HG03159 (cell line): ENCODE measurements around the gene GIMAP5.

ENCODE experiments used
- ATAC-seq: cut with Tn5 transposase; IDR thresholded peaks from one replicate; pipeline ENCODE4 v1.9.1; 2021; ENCODE audit warnings: mild to moderate bottlenecking, moderate library complexity; ENCODE audit not compliant: unreplicated experiment

Gene GIMAP5

GRCh38 chr7:150734254-150734653 lies 3.0 kb upstream of the GIMAP5 start:
- no peak for ATAC-seq

GRCh38 chr7:150735596-150736358 lies 1.4 kb upstream of the GIMAP5 start:
- no peak for ATAC-seq

DNA sequence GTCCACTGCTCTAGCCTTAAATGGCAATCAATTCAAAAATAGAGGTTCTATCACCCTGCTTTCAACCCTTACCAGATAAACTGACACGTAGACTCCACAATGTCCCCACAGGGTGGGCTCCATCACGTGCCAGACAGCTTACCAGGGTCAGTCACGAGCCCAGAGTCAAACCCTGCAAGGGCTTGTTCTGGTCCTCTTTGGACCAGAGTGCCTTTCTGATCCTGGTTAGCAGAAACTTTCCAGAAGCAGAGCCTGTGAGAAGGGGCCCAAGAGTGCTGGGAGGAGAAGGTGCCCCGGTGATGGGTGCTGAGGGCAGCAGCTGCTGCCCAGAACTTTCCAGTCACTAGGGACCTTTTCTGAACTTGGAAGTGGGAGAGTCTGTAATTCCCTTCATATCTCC lies 354 bp upstream of the GIMAP5 start:
- ATAC-seq: no peak

DNA sequence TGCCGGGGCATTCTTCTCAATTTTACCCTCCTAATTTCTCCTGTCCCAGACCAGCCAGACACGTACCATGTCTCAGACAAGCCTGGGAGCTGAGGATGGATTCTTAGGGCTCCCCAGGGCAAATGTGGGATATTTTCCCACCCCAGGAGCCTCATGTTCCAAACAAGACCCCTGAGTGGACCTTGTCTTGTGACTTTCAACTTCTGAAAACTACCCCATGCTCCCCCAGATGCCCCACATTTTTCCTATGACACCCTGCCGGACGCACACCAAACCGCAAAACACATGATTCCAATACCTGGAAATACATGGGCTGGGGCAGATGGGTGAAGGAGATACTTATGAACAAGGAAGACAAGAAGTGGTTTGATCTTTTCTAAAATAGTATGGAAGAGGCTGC lies 874 bp downstream of the GIMAP5 start:
- no peak for ATAC-seq

GRCh38 chr7:150738591-150739001 lies 1.4 kb downstream of the GIMAP5 start:
- ATAC-seq: no peak

DNA sequence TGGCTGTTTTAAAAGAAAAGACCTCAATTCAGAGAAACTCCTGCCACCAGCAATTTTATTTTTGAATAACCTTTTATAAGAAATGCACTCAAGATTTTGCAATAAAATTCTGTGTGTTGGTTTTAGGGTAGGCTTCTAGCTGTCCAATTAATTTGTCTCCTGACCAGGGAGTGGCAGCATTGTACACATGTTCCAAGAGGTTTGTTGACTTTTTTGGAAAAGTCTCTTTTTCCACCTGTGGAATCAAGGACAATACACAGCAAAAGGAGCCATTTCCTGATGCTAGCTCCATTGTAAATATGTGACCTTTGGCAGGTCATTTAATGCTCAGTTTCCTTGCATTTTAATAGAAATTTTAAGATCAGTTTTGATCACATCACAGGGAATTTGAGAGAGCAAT lies 1.8 kb downstream of the GIMAP5 start:
- no peak for ATAC-seq

DNA sequence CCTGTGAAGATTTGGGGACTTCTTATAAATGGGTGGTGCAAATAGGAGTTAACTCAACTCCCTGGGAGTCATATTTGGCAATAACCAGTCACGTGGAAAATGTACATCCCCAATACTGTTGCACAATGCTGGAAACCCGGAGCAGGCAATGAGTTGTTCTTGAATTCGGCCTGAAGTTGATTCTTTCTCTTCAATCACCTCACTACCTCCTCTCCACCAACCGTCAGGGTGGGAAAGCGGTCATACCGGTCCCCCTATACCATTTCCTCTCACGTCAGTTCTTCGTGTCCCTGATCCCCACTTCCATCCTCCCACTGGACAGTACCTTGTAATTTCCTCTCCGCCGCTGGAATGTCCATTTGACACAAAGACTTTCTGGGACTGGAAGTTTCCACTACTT lies 2.8 kb downstream of the GIMAP5 start:
- no peak for ATAC-seq

DNA sequence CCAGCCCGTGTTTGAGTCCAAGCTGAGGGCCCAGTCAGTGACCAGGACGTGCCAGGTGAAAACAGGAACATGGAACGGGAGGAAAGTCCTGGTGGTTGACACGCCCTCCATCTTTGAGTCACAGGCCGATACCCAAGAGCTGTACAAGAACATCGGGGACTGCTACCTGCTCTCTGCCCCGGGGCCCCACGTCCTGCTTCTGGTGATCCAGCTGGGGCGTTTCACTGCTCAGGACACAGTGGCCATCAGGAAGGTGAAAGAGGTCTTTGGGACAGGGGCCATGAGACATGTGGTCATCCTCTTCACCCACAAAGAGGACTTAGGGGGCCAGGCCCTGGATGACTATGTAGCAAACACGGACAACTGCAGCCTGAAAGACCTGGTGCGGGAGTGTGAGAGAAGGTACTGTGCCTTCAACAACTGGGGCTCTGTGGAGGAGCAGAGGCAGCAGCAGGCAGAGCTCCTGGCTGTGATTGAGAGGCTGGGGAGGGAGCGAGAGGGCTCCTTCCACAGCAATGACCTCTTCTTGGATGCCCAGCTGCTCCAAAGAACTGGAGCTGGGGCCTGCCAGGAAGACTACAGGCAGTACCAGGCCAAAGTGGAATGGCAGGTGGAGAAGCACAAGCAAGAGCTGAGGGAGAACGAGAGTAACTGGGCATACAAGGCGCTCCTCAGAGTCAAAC lies 5.2 kb downstream of the GIMAP5 start:
- ATAC-seq: no peak

GRCh38 chr7:150744041-150744656 lies 6.9 kb downstream of the GIMAP5 start:
- ATAC-seq: no peak

DNA sequence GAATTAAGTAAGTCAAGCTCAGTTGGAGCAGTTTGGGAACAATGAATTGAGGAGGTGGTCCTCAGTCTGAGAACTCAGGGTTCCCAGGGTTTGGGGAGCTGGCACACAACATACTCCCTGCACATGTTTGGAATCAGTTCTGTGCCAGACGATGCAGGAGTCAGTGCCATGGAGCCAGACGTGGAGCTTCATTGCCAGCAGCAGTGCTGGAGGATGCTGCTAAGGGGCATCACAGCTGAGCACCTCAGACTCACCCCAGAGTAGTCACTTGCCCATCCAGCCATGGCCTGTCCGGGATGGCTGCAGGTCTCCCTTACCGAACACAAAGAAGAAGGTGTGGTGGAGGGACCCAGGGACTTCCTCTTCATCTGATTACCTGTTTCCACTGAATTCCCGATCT lies 7.9 kb downstream of the GIMAP5 start:
- ATAC-seq: no peak

DNA sequence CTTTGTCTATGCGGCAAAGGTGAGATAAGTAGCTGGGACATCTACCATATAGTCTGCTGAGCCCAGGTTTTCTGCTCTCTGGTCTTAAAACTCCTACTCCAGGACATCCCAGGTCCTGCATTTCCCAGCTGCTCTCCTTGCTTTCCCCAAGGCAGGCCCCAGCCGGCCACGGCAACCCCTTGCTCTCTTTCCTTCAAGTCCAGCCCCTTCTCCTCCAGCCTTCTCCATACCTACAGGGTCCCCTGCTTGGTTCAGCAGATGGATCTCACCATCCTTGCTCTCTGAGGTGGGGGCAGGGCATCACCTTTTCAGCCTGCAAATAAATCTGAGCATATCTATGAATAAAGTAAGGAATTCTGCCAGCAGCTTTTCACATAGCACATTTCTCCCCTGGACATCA lies 8.7 kb downstream of the GIMAP5 start:
- ATAC-seq: no peak

GRCh38 chr7:150746921-150747320 lies 9.7 kb downstream of the GIMAP5 start:
- ATAC-seq: no peak

- ATAC-seq: no peak
These were observed 11.2 kb downstream of the GIMAP5 start for GRCh38 chr7:150748376-150748775.

DNA sequence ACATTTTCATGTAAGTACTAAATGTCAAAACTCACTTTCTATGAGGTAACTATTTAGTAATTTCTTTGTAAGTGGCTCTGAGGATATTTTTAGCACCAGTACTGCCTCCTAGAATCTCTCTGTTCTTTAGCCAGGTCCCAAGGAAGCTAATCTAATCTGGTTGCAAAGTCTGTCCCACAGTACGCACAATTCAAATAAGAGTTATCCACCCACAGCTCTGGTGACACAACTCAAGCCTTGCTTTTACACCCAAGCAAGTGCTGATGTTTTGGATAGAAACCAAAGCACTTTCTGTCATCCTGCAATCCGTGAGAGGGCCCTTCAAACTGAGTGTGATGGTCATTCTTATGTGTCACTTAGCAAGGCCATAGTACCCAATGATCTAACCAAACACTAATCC lies 14.5 kb downstream of the GIMAP5 start:
- no peak for ATAC-seq

DNA sequence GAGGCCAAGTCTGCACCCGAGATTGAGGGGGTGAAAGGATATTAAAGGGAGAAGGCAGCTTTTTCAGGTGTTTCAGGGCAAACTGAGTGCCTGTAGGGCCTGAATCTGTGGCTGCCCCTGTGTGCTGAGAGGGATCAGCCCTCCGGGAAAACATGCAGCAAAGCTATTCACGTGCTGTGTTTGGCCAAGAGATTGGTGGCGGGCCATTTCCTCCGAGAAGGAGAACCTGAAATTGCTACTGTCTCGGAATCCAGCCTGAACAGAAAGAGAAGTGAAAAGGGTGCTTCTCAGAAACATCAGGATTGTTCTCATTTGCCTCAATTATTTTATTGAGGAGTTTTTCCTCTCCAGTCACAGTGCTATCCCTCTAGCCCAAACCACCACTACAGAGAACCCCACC lies 16.0 kb downstream of the GIMAP5 start:
- no peak for ATAC-seq

DNA sequence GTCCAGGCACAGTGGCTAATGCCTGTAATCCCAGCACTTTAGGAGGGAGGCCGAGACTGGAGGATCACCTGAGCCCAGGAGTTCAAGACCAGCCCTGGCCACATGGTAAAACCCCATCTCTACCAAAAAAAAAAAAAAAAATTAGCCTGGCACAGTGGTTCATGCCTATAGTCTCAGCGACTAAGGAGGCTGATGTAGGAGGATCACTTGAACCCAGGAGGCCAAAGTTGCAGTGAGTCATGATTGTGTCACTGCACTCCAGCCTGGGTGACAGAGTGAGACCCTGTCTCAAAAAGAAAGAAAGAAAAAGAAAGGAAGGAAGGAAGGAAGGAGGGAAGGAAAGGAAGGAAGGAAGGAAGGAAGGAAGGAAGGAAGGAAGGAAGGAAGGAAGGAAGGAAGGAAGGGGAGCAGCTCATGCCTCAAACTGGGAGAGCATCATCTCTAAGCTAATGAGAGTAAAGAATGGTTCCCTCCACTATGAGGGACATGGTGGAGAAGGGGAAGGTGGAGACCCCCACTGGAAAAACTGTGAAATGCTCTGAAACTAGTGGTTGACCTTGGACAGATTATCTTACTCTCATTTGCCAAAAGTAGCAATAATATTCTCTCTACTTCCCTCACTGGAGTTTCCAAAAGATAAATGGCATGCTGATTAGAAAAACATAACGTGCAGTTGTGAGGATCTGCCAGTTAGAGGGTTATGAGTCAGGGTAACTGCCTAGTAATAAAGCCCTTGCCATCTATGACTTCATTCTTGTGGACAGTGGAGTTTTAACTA lies 16.8 kb downstream of the GIMAP5 start:
- peak; percentile 41 for ATAC-seq

GRCh38 chr7:150754951-150755350 lies 17.7 kb downstream of the GIMAP5 start:
- ATAC-seq: no peak

- ATAC-seq: no peak
These were observed 18.4 kb downstream of the GIMAP5 start for GRCh38 chr7:150755473-150756099.

DNA sequence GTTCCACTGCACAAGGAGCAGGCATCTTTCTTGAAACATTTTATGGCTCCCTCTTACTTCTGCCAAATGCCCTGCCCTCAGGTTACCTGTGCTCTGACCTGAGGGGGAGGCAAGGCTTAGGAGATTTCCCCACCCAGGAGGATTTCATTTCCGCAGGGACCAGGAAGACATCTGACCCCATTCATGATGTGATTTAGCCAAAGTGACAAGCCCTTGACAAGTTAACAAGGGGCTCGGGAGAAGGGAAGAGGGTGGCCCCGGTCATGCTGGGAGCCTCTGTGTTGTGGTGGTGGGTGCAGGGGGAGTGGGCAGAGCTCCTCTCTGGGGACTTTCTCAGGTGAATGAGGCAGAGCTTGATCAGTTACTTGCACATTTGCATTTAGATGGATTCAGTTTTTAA lies 18.9 kb downstream of the GIMAP5 start:
- no peak for ATAC-seq

DNA sequence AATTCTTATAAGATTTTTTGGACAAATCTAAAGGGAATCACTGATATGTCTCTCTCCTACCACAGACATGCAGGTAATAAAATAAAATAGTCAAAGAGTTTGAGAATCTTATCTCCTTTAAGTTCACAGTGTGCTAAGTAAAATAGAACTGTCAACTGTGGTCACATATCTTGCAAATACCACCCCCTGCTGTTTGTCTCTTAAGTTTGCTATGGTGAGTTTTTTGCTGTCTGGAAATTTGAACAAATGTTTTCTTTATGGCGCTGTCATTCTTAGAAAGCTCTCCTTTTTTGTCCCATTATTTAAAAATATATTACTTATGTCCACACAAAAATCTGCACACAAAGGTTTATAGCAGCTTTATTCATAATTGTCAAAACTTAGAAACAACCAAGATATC lies 19.6 kb downstream of the GIMAP5 start:
- ATAC-seq: no peak

DNA sequence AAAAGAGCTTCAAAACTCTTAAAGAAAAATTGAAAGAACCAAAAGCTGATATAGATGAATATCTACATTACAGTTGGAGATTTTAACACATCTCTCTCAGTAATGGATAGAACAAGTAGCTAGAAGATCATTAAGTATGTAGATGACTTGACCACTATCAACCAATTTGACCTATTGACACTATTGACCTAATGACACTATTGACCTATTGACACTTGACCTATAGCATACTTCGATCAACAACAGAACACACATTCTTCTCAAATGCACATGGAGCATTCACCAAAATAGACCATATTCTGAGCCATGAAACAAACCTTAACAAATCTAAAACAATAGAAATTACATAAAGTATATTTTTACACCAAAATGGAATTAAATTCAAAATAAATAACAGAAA lies 22.3 kb downstream of the GIMAP5 start:
- ATAC-seq: no peak
